K562 (cell line): ENCODE measurements around the gene OR2V1.
"Not testable (repeated sequence)": the region's sequence is repeated elsewhere in the genome, so short reads cannot be mapped to it uniquely, and the experiment has no call there.

Experiments
- CREB1 ChIP-seq, 2 experiments: sonication (generic) in 1 of 2; formaldehyde crosslinking in 1 of 2; IDR thresholded peaks; 2 replicates each; pipeline versions ENCODE4 v1.6.1 to v1.8.0; 2012 to 2022; ENCODE audit warnings: inconsistent platforms in 1 of 2, mild to moderate bottlenecking in 1 of 2, missing genetic modification reagents in 1 of 2, moderate library complexity in 1 of 2
- MAFF ChIP-seq: IDR thresholded peaks from 2 replicates; pipeline ENCODE4 v1.6.1; 2012; ENCODE audit warnings: low read length, improper control_type of control experiment
- MAFG ChIP-seq: fragments of 450-650 bp; conservative IDR thresholded peaks from 2 replicates; pipeline ENCODE4 v1.6.1; 2016; ENCODE audit warnings: missing genetic modification characterization, missing compliant biosample characterization
- MAFK ChIP-seq: IDR thresholded peaks from 2 replicates; pipeline ENCODE4 v1.6.1; 2011; ENCODE audit warnings: low read length, improper control_type of control experiment
- TCF7L2 ChIP-seq: fragments of 150-350 bp; IDR thresholded peaks from 2 replicates; pipeline ENCODE4 v1.6.1; 2016; ENCODE audit warnings: low read depth, mild to moderate bottlenecking, low read length, moderate library complexity
- ZFP30 ChIP-seq: fragments of 250-450 bp; sonication (Bioruptor Pico); IDR thresholded peaks from 2 replicates; pipeline ENCODE4 v1.8.0; 2022; ENCODE audit warnings: moderate library complexity, mild to moderate bottlenecking, inconsistent platforms, borderline replicate concordance
- ZNF274 ChIP-seq: IDR thresholded peaks from 2 replicates; pipeline ENCODE4 v1.6.1; 2011; ENCODE audit warnings: low read depth, mild to moderate bottlenecking, low read length, moderate library complexity, borderline replicate concordance
- TF ChIP-seq, protein P1 (sequence below): sonication (generic); formaldehyde crosslinking; IDR thresholded peaks from 2 replicates; pipeline ENCODE4 v1.8.1; 2022; ENCODE audit warnings: missing genetic modification reagents

DNA sequence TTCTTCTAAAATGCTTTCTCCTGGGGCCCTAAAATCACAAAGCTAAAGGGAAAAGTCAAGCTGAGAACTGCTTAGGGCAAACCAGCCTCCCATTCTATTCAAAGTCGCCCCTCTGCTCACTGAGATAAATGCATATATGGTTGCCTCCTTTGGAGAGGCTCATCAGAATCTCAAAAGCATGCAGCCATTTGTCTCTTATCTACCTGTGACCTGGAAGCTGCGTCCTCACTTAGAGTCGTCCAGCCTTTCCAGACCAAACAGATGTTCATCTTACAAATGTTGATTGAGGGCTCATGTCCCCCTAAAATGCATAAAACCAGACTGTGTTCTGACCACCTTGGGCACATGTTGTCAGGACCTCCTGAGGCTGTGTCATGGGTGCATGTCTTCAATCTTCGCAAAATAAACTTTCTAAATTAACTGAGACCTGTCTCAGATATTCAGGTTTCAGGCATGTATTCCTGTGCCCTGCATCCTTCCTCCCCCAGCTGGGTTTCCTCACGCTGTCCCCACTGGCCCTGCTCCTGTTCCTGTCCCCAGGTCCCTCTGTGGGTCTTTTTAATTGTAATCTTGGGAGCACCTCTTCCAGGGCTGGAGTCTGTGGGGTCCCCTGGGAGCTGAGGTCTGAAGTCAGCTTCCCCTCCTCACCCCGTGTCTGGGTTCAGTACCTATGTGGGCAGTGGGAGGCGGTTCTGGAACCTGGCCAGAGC, 16.1 kb upstream of the OR2V1 start, which contains the start of gene OR2V2:
- TF ChIP-seq TCF7L2; ZFP30 (CRISPR knock-in tag); CREB1 (IDR thresholded peaks at IDR 0.05); CREB1 (CRISPR knock-in tag; IDR thresholded peaks at IDR 0.05); MAFF; MAFG (tag); ZNF274; MAFK: not testable (repeated sequence)
- TF ChIP-seq, protein P1, sequence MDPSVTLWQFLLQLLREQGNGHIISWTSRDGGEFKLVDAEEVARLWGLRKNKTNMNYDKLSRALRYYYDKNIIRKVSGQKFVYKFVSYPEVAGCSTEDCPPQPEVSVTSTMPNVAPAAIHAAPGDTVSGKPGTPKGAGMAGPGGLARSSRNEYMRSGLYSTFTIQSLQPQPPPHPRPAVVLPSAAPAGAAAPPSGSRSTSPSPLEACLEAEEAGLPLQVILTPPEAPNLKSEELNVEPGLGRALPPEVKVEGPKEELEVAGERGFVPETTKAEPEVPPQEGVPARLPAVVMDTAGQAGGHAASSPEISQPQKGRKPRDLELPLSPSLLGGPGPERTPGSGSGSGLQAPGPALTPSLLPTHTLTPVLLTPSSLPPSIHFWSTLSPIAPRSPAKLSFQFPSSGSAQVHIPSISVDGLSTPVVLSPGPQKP (CRISPR knock-in tag): not testable (repeated sequence)
